Body of pancreas (tissue), 4 donors: ENCODE data around the gene FAM240A. TPM values are rescaled to one million over a fixed set of nuclear protein-coding genes. Genes with fewer than 3 reads are reported as not detected.

Experiments
- ATAC-seq: fragments of 150-250 bp; one replicate; pipeline ENCODE4 v1.9.1; 2016
- DNase-seq, 4 donors: peaks; one replicate each; pipeline ENCODE4 v3.0.0-alpha.2; 2019
- H3K27ac ChIP-seq, 4 donors: fragments of 200-600 bp; sonication (generic); 1 replicate in 3 of 4; 2 replicates in 1 of 4; pipeline versions ENCODE4 v1.5.1 to v1.6.1; 2016 to 2019; ENCODE audit warnings: mild to moderate bottlenecking in 1 of 4, mixed read lengths in 1 of 4, moderate library complexity in 1 of 4
- H3K27me3 ChIP-seq, 2 donors: fragments of 200-600 bp; sonication (generic); one replicate each; pipeline ENCODE4 v1.6.0; 2016; ENCODE audit warnings: mild to moderate bottlenecking in 1 of 2
- H3K36me3 ChIP-seq, 2 donors: fragments of 200-600 bp; sonication (generic); replicated peaks in 1 of 2; 2 replicates each; pipeline ENCODE4 v1.5.1; 2016; ENCODE audit warnings: low read depth in 2 of 2; ENCODE audit not compliant: insufficient read depth in 1 of 2
- H3K4me1 ChIP-seq: fragments of 200-600 bp; sonication (generic); one replicate; pipeline ENCODE4 v1.6.0; 2016
- H3K4me3 ChIP-seq, 2 donors: fragments of 200-600 bp; sonication (generic); 1 replicate in 1 of 2; 2 replicates in 1 of 2; pipeline ENCODE4 v1.5.1; 2016 to 2019
- H3K9me3 ChIP-seq, 3 donors: fragments of 200-600 bp; sonication (generic); 1 replicate in 2 of 3; 2 replicates in 1 of 3; pipeline ENCODE4 v1.5.1; 2016
- POLR2A ChIP-seq, 3 donors: fragments of 450-650 bp; IDR thresholded peaks; one replicate each; pipeline ENCODE4 v1.6.1; 2016; ENCODE audit warnings: antibody characterized with exemption in 3 of 3, mild to moderate bottlenecking in 2 of 3
- WGBS, 2 donors: methylation state at CpG; one replicate each; pipeline ENCODE4 v1.1.5; 2017; 5-methylcytosine and 5-hydroxymethylcytosine counted together
- intact Hi-C: fragments of 100-400 bp; cut with DNase I; formaldehyde crosslinking; loops from one replicate; pipeline ENCODE4 v1.15.1; 2023
- total RNA-seq, 2 donors: library from RNA; depleted of rRNA; stranded (reverse); fragments of >200 nt; gene quantifications; one replicate each; pipeline ENCODE4 v1.1.0, GENCODE V29; 2016
- TF ChIP-seq, protein P1 (sequence below), 7 experiments: fragments of 450-650 bp in 4 of 7; fragments of 200-600 bp in 3 of 7; sonication (generic) in 3 of 7; IDR thresholded peaks; one replicate each; pipeline ENCODE4 v1.5.1; 2016 to 2019; ENCODE audit warnings: antibody characterized with exemption in 7 of 7

The FAM240A gene
- total RNA-seq, 2 donors from 2014 or later: not detected

DNA sequence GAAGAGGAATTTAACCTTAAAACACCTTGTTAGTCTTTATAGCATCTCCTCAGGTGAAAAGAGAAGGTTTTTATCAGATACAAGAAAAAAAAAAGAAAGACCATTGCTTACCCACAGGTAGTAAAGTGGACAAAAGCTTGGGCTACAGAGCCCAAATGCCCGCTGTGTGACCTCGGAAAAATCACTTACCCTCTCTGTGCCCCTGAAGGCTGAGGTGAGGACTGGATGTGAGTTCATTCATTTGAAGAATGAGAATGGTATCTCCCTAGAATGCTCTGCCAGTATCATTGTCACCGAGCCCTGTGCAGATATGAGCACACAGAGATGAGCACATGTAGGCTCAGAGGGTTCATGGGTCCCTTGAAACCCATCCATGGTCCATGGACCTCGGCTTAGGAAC, 17.6 kb upstream of the FAM240A start:
- intact Hi-C loops: no loop called here
- no peak for DNase-seq
- Histone ChIP-seq H3K27me3 (no peaks in the 10 kb centered on the region), H3K9me3 (no peaks in the 10 kb centered on the region), H3K36me3 (no peaks in the 10 kb centered on the region), H3K27ac (no peak overlapping the region), H3K4me3 (no peak overlapping the region), H3K4me1 (no peaks in the 10 kb centered on the region)
- TF ChIP-seq, protein P1, sequence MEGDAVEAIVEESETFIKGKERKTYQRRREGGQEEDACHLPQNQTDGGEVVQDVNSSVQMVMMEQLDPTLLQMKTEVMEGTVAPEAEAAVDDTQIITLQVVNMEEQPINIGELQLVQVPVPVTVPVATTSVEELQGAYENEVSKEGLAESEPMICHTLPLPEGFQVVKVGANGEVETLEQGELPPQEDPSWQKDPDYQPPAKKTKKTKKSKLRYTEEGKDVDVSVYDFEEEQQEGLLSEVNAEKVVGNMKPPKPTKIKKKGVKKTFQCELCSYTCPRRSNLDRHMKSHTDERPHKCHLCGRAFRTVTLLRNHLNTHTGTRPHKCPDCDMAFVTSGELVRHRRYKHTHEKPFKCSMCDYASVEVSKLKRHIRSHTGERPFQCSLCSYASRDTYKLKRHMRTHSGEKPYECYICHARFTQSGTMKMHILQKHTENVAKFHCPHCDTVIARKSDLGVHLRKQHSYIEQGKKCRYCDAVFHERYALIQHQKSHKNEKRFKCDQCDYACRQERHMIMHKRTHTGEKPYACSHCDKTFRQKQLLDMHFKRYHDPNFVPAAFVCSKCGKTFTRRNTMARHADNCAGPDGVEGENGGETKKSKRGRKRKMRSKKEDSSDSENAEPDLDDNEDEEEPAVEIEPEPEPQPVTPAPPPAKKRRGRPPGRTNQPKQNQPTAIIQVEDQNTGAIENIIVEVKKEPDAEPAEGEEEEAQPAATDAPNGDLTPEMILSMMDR (IDR thresholded peaks at IDR 0.05): no peak
- TF ChIP-seq POLR2A (IDR thresholded peaks at IDR 0.05): no peak
- no peak for ATAC-seq
- WGBS, 2 donors: 79 to 90% methylated on average over 4 of the region's 4 CpGs

DNA sequence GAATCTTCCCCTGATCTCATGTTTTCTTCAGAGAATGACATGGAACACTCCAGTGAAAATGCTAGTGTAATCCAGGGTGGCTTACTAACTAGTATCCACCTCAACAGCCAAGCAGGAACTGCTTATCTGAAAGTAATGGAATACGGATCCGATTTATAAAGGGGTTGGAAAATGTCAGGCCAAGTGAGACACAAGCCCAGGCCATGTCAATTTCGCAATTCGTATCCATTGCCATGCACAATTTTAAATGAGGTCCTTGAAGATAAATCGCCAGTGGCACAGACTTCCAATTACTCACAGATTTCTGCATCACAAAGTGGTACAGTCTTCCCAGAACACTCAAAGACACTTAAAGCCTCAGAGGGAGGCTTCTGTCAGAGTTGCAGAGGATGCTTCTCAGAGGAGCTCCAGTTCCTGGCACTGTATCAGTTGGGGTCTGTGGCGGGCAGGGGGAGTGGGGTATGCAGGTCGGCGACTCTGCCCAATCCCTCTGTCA, 16.5 kb upstream of the FAM240A start:
- DNase-seq (no peak), ATAC-seq (no peak)
- no peak for TF ChIP-seq POLR2A (IDR thresholded peaks at IDR 0.05)
- TF ChIP-seq, protein P1 (IDR thresholded peaks at IDR 0.05): no peak
- Histone ChIP-seq H3K4me3 (no peak overlapping the region), H3K4me1 (no peaks in the 10 kb centered on the region), H3K36me3 (no peaks in the 10 kb centered on the region), H3K9me3 (no peaks in the 10 kb centered on the region), H3K27ac (no peak overlapping the region), H3K27me3 (no peaks in the 10 kb centered on the region)
- intact Hi-C loops: no loop called here
- 70 to 77% methylated on average over 7 to 8 of the region's 8 CpGs for WGBS, 2 donors

DNA sequence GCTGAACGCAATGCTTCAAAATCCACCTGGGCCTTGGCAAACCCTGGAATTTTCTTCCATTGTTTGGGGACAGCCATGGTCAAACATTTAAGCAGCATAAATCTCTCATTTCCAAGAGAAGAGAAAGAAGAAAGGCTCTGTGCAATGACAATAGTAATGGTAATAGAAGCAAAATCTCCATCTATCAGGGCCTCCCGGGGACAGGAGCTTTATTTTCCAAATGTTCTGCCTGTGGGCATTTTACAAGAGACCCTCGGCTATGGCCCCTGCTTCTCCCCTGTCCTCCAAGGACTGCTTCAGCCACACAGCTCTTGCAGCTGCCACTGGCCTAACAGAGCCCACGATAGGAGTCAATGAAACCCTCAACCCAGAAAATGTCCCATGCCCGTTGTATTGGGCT, 12.7 kb upstream of the FAM240A start:
- WGBS, 2 donors: 77 to 81% methylated on average over 5 of the region's 5 CpGs
- Histone ChIP-seq H3K27me3 (no peaks in the 10 kb centered on the region), H3K4me3 (no peak overlapping the region), H3K27ac (no peak overlapping the region), H3K9me3 (no peaks in the 10 kb centered on the region), H3K4me1 (no peaks in the 10 kb centered on the region), H3K36me3 (no peaks in the 10 kb centered on the region)
- intact Hi-C loops: no loop called here
- TF ChIP-seq POLR2A (IDR thresholded peaks at IDR 0.05): no peak
- TF ChIP-seq, protein P1 (IDR thresholded peaks at IDR 0.05): no peak
- DNase-seq: no peak
- ATAC-seq: no peak

DNA sequence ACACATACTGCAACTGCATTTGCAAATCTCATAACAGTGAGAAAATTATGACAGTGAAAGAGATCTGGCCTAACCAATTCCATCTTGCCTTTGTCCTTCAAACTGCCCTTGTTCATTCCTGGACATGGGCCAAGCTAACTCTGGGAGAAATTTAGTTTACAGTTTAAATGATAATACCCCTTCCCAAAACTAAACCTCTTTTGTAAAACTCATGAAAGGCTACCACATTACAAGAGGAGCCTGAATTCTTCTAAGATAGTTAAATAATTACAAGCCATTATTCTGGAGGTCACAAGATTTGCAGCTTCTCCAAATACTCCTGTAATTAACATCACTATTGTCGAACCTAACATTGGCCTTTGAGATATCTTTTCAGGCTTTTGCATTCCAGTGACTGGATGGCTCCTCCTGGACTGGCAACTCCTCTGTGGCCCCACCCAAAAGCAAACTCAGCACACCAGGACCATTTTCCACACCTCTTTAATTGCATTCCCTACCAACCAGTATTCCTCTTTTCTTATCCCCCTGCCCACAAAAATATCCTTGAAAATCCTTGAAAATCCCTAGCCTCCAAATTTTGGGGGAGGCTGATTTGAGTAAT, 8.8 kb upstream of the FAM240A start:
- no peak overlapping the region for H3K27ac ChIP-seq
- no peaks in the 10 kb centered on the region for H3K36me3 ChIP-seq
- H3K4me1 ChIP-seq: no peaks in the 10 kb centered on the region
- no peaks in the 10 kb centered on the region for H3K9me3 ChIP-seq
- no peak overlapping the region for H3K4me3 ChIP-seq
- intact Hi-C loops: no loop called here
- WGBS, 2 donors: 44 to 45% methylated on average over 1 of the region's 1 CpG
- ATAC-seq (no peak), DNase-seq (no peak)
- TF ChIP-seq, protein P1 (IDR thresholded peaks at IDR 0.05): no peak
- no peak for TF ChIP-seq POLR2A (IDR thresholded peaks at IDR 0.05)
- no peaks in the 10 kb centered on the region for H3K27me3 ChIP-seq

DNA sequence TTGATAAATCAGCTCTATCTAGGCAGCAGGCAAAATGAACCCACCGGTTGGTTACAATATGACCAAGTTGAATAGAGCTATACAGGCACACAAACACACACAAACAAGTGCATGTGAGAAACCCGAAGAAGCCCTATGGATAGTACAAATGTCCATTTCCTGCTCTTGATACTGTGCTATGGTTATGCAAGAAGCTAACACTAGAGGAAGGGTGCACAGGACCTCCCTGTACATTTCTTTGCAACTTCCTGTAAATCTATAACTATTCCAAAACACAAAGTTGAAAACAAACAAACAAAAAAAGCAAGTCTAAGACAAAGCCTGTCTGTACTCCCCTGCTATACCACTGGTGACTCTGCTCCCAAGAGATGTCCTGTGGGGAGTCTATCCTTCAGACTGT, 8.2 kb upstream of the FAM240A start:
- DNase-seq (no peak), ATAC-seq (no peak)
- H3K4me3 ChIP-seq: no peak overlapping the region
- no peaks in the 10 kb centered on the region for H3K9me3 ChIP-seq
- H3K36me3 ChIP-seq: no peaks in the 10 kb centered on the region
- 78 to 84% methylated on average over 2 of the region's 2 CpGs for WGBS, 2 donors
- H3K27me3 ChIP-seq: no peaks in the 10 kb centered on the region
- no peaks in the 10 kb centered on the region for H3K4me1 ChIP-seq
- intact Hi-C loops: no loop called here
- TF ChIP-seq POLR2A (IDR thresholded peaks at IDR 0.05): no peak
- TF ChIP-seq, protein P1 (IDR thresholded peaks at IDR 0.05): no peak
- H3K27ac ChIP-seq: no peak overlapping the region
